ENCODE results near the gene CEMP1.

Gene CEMP1

GRCh38 chr16:2518823-2519710, 12.1 kb downstream of the CEMP1 start:
- no peak for DNase-seq (ENCODE audit: low spot score)

DNA sequence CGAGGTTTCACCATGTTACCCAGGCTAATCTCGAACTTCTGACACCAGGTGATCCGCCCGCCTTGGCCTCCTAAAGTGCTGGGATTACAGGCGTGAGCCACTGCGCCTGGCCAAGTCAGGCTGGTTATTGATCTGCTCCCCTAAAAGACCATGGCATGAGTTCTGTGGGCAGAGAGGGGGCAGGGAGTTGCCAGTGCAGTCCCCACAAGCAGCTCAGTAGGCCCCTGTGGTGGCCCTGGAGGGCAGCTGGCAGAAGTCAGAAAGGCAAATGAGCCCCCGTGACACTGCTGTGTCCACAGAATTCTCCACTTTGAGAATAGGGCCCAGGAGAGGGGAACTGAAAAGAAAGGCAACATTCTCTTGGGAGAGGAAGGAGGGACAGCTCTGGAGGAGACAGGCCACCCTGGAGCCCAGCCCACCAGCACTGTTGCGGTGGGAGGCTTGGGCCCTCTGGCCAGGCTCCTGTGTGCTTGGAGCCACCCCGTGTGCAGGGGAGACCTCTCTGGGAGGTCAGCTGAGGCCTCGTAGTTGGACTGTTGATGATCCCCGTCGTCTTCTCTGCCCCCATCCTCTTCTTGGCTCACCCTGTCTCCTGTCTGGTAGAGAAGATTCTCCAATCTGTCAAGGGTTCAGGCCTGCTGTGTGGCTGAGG, 13.1 kb downstream of the CEMP1 start:
- no peak for DNase-seq (ENCODE audit: low spot score)

GRCh38 chr16:2516391-2517240, 14.6 kb downstream of the CEMP1 start:
- DNase-seq (ENCODE audit: low spot score): no peak

DNA sequence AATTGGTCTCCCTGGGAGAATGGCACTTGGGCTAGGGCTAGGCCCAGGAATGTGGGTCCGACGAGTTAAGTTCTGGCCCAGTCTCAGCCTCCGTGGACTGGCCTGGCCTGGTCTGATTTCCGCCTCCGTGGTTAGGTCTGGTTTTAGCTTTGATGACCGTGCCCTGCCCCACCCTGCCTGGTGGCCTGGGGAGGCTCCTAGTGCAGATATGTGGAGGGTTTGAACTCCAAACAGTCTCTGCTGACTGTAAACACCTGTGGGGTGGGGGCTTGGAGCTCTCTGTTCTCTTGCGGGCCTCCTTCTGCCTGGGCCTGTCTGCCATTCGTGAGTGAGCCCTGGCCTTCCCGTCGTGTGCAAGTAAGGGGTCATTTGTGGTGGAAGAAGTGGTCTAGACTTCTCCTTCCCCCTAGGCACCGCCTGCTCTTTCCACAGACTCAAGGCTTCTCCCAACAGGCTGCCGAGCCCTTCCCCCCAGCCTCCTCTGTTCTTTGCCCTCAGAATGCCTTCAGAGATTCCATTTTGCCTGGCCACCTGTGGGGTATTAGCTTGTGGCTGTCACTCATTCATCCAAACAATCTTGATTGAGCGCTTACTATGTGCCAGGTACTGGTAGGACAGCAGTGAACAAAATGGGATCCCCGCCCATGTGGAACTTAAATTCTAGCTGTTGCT, 15.9 kb downstream of the CEMP1 start:
- DNase-seq (ENCODE audit: low spot score): peak; percentile 51

DNA sequence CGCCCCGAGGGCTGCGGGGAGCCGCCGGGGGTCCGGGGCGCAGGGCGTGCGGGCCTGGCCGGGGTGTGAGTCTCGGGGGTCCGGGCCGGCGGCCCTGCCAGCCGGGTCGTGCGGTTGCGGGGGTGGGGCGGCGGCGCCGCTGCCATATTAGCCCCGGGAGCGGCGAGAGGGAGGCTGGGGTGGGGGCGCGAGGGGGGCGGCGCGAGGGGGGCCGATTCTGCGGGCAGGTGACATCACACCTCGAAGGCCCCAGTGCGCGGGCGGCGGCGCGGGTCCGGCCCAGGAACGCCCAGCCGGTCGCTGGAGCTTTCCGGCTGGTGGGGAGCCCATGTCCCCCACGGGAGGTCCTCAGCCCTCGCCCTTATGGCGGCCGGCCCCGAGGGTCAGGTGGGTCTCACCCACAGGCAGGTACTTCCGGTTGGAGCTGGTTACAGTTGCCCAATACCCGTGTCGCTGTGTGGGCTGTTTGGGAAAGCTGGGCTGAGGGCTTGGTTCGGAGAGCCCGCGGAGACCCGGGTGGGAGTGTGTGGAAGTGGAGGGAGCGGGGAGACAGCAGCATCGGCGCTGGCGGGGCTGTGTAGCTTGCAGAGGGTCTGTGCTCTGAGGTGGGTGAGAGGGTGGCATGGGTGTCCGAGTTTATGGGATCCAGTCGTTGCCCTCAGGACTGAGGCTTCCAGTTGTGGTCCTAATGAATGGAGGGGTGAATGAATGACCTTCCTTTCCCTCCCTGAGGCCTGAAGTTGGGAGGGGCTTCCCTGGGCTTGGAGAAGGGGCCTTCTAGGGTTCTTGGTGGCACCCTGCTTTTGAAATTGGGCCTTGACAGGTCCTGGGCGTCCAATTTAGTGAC, 16.7 kb downstream of the CEMP1 start:
- DNase-seq (ENCODE audit: low spot score): peak; percentile 43

DNA sequence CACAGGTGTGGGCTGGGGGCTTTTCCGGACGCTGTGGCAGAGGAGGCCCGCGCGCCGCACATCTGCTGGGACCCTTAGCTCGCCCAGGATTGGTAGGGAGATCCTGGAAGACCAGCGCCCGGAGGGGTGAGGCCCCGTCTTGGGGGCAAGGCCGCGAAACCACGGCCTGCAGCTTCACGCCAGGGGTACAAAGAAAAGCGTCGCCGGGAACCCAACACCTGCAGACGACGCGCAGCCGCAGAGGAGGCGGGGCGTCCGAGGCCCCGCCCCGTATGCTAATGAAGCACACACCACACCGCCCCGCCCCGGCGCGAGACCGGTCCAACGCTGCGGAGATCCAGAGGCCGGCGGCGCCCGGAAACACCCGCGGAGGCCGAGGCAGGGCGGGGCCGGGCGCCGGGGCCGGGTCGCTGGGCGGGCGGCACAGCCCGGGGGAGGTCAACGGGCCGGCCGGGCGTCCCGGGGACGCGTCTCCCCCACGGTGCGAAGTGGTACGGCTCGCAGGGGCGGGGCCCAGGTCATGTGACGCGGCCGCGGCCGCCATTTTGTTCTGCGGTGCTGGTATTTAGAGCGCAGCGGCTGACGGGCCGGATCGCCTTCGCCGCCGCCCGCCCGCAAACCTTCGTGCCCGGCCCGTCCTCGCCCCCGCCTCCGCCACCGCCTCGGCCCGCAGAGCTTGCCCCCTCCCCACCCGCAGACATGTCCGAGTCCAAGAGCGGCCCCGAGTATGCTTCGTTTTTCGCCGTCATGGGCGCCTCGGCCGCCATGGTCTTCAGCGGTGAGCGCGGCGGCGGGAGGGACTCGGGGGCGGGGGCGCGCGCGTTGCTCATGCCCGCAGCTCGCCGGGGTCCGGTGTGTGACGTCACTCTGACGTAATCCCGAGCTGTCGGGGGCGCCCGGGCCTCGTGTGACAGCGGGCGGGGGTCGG, 17.5 kb downstream of the CEMP1 start, which contains the start of gene ATP6V0C:
ATP6V0C (plus strand) TSS at position 548 of the 928 bp plus-strand sequence; CDS start at position 700, 152 bp downstream.
- peak; percentile 96 for DNase-seq (ENCODE audit: low spot score)

GRCh38 chr16:2512735-2513404, 18.3 kb downstream of the CEMP1 start:
- DNase-seq (ENCODE audit: low spot score): no peak

GRCh38 chr16:2511996-2512734, 19.0 kb downstream of the CEMP1 start:
- no peak for DNase-seq (ENCODE audit: low spot score)

GRCh38 chr16:2511128-2511800, 19.9 kb downstream of the CEMP1 start:
- peak; percentile 86 for DNase-seq (ENCODE audit: low spot score)

GRCh38 chr16:2508722-2509400, 22.3 kb downstream of the CEMP1 start:
- DNase-seq (ENCODE audit: low spot score): no peak

- DNase-seq (ENCODE audit: low spot score): no peak
Measured at GRCh38 chr16:2507665-2508064, 23.5 kb downstream of the CEMP1 start.

- no peak for DNase-seq (ENCODE audit: low spot score)
Measured at GRCh38 chr16:2507052-2507659, 24.1 kb downstream of the CEMP1 start.

DNA sequence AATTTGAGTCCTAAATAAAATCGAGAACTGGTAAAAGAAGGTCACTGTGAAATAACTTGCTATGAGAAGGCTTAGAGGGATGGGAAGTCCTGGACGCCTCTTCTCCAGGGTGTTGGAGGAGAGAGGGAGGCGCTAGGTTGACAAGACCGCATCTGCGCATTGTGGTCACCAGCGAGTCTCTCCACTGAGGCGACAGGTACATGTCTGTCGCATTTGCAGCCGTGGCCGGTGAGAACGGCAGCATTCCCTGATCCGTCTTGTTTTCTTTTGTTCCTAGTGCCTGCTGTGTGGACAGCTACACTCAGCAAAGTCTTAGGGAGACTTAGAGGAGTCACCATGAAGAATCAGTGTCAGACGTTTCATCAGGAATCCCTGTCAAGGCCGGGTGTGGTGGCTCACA, 25.5 kb downstream of the CEMP1 start:
- no peak for DNase-seq (ENCODE audit: low spot score)

DNA sequence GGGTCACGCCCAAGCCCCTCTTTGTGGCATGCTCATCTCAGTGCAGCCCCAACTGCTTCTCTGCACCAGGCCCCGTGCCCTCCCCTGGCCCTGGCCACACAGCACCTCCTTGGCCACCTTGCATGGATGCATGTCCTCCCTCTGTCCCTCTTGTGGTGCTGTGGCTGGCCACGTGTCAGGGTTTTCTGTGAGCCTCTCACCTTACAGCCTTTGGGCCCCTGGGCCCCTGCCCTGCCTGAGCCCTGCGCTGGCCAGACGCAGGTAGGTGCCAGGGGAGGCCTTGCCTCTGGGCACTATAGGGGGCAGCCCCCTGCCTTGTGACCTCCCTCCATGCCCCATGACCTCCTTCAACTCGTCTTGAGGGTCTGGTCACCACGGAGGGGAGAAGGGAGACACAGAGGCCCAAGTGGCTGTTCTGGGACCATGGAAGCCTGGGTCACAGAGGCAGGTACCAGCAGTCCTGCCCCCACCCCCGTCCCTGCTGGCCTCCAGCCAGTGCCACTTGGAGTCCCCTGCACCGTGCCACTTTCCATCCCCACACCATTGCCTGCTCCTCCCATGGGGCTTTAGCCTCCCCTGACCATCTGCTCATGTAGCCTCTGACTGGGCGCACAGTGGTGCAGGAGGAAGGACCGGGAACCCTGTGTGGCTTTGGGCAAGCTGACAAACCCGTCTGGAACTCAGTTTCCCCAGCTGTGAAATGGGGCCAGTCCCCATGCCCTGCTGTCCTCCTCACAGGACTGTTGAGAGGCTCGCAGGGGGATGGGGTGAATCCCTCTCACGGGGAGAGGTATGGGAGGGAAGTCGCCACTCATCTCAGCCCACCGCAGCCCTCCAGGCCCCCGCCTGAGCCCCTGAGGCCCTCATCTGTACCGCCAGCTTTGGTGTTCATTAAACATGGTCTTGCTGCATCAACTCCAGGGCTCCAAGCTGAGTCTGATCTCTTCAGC, 29.0 kb downstream of the CEMP1 start:
- no peak for DNase-seq (ENCODE audit: low spot score)

DNA sequence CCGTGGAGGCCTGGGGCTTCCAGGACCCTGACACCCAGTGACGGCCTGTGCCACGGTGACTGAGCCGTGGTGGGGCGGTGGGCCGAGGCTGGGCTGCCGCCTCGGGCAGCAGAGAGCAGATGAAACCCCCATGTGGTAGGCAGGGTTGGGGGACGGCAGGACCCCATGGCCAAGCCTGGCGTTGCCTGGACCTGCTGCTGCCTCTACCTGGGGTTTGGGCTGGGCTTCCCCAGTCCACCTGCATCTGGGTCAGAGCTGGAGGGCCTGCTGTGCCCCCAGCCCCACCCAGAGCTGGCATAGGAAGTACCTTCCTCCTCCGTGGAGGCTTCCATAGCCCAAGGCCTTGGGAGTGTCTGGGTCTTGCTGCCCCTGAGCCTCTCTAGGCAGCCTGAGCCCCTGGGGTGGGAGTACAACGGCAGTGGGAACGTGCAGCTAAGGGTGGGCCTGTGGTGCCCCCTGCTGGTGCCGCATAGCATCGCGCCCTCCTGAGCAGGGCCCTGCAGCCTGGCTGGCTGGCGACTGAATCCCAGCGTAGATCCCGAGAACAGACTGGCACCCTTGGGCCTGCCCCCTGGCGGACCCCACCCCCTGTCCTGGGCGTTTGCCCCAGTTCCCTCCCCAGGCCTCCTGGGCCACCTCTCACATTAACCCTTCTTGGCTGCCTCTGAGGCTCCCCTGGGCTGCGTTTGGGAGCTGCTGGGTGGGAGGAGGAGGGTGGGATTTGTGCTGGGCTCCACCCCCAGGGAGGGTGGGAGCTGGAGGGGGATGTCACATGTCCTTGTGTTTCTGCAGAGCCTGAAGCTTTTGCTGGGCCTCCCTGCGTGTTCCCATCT, 30.1 kb downstream of the CEMP1 start:
- peak; percentile 91 for DNase-seq (ENCODE audit: low spot score)

All from AG08396 (cell line).